Measurements from ENCODE around the gene C1QL2. TPM values are rescaled to one million over a fixed set of nuclear protein-coding genes. Genes with fewer than 3 reads are reported as not detected.

Gene C1QL2
- total and polyA plus RNA-seq, 4 donors: 0.03 to 0.31 TPM; not detected in 2

DNA sequence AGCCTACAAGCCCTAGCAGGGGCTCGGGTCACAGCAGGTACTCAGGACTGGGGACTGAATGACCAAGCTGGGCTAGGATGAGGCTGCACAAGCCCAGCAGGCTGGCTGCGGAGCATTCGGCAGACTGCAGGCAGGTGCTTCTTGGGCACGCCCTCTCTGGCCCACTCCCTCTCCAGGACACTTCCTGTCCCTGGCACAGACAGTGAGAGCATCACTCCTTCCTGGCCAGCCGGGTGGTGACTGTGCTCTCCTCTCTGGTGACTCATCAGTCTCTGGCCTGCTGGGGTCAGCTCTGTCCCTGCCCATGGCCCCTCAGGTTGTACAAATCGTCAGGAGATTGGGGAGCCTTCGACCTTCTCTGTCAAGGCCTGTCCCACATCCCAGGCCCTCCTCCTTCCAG, 22.5 kb downstream of the C1QL2 start:
- TF ChIP-seq, protein P1, sequence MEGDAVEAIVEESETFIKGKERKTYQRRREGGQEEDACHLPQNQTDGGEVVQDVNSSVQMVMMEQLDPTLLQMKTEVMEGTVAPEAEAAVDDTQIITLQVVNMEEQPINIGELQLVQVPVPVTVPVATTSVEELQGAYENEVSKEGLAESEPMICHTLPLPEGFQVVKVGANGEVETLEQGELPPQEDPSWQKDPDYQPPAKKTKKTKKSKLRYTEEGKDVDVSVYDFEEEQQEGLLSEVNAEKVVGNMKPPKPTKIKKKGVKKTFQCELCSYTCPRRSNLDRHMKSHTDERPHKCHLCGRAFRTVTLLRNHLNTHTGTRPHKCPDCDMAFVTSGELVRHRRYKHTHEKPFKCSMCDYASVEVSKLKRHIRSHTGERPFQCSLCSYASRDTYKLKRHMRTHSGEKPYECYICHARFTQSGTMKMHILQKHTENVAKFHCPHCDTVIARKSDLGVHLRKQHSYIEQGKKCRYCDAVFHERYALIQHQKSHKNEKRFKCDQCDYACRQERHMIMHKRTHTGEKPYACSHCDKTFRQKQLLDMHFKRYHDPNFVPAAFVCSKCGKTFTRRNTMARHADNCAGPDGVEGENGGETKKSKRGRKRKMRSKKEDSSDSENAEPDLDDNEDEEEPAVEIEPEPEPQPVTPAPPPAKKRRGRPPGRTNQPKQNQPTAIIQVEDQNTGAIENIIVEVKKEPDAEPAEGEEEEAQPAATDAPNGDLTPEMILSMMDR (IDR thresholded peaks at IDR 0.05; ENCODE audit: control extremely low read depth, extremely low read depth): no peak
- no peak overlapping the region for H3K4me3 ChIP-seq
- ATAC-seq (ENCODE audit: insufficient read depth, low FRiP score) (no peak), DNase-seq (no peak)
- no peaks in the 10 kb centered on the region for H3K4me1 ChIP-seq (ENCODE audit: control insufficient read depth in 5 of 5, insufficient read depth in 5 of 5, low read length in 5 of 5)
- WGBS, 2 donors: 60 to 63% methylated on average over 7 of the region's 7 CpGs
- H3K9me3 ChIP-seq (ENCODE audit: control insufficient read depth in 4 of 4, insufficient read depth in 3 of 4, low read length in 3 of 4): peaks cover 0 to 10% (median 0%) of the 10 kb centered on the region in 4 donors
- no peaks in the 10 kb centered on the region for H3K36me3 ChIP-seq (ENCODE audit: control insufficient read depth in 4 of 4, insufficient read depth in 4 of 4, low read length in 4 of 4)
- no peak overlapping the region for H3K27ac ChIP-seq (ENCODE audit: low read depth in 1 of 2, low read length in 1 of 2)
- H3K27me3 ChIP-seq (ENCODE audit: control insufficient read depth in 3 of 3, insufficient read depth in 3 of 3, low read length in 2 of 3): peaks cover 0 to 4% (median 4%) of the 10 kb centered on the region in 3 donors
- no peak overlapping the region for H3K9ac ChIP-seq (ENCODE audit: insufficient read depth in 1 of 2, low read length in 2 of 2)

DNA sequence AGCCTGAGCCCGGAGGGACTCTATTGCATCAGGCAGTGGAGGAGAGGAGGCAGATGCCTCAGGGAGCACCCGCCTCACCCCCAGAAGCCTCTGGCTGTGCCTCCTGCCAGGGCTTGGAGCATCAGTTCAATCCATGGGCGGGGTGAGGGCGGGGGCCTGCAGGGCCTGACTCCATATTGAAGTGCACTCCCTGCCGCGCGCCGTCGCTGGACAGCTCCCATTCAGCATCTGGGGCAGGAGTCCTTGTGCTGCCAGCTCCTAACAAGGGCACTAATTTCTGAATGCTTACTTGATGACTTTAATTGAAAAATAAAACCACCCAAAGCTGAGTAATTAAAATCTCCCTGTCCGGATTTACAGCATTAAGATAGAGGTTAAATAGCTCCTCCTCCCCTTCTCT, 23.8 kb downstream of the C1QL2 start:
- Histone ChIP-seq H3K4me3 (no peak overlapping the region), H3K9ac (ENCODE audit: insufficient read depth in 1 of 2, low read length in 2 of 2) (no peak overlapping the region), H3K36me3 (ENCODE audit: control insufficient read depth in 4 of 4, insufficient read depth in 4 of 4, low read length in 4 of 4) (no peaks in the 10 kb centered on the region), H3K27ac (ENCODE audit: low read depth in 1 of 2, low read length in 1 of 2) (no peak overlapping the region), H3K4me1 (ENCODE audit: control insufficient read depth in 5 of 5, insufficient read depth in 5 of 5, low read length in 5 of 5) (no peaks in the 10 kb centered on the region), H3K27me3 (ENCODE audit: control insufficient read depth in 3 of 3, insufficient read depth in 3 of 3, low read length in 2 of 3) (peaks cover 0 to 15% (median 0%) of the 10 kb centered on the region in 3 donors), H3K9me3 (ENCODE audit: control insufficient read depth in 4 of 4, insufficient read depth in 3 of 4, low read length in 3 of 4) (peaks cover 0 to 10% (median 0%) of the 10 kb centered on the region in 4 donors)
- DNase-seq: no peak
- TF ChIP-seq, protein P1 (IDR thresholded peaks at IDR 0.05; ENCODE audit: control extremely low read depth, extremely low read depth): no peak
- no peak for ATAC-seq (ENCODE audit: insufficient read depth, low FRiP score)
- 52 to 71% methylated on average over 10 of the region's 10 CpGs for WGBS, 2 donors

DNA sequence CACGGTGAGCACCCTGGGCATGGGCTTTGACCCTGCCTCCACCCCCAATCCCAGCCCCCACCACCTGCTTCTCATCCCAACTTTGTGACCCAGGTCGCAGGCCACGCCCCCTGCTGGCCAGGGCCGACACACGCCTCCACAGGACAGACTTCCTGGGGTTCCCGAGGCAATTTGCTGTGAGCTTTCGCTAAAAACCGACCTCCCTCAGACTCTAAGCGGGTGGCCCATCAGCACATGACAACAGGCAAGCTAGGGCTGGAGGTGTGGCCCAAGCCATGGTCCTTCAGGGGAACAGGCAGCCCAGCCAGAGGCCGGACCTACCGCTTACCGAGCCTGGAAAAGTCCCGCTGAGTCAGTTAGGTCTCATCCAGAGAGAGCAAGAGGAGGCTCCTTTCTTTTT, 31.9 kb downstream of the C1QL2 start:
- H3K36me3 ChIP-seq (ENCODE audit: control insufficient read depth in 4 of 4, insufficient read depth in 4 of 4, low read length in 4 of 4): no peaks in the 10 kb centered on the region
- no peak for DNase-seq
- H3K9me3 ChIP-seq (ENCODE audit: control insufficient read depth in 4 of 4, insufficient read depth in 3 of 4, low read length in 3 of 4): peaks cover 0 to 2% (median 0%) of the 10 kb centered on the region in 4 donors
- peaks cover 0 to 25% (median 6%) of the 10 kb centered on the region in 3 donors for H3K27me3 ChIP-seq (ENCODE audit: control insufficient read depth in 3 of 3, insufficient read depth in 3 of 3, low read length in 2 of 3)
- 11 to 13% methylated on average over 13 of the region's 13 CpGs for WGBS, 2 donors
- H3K9ac ChIP-seq (ENCODE audit: insufficient read depth in 1 of 2, low read length in 2 of 2): no peak overlapping the region
- no peak overlapping the region for H3K27ac ChIP-seq (ENCODE audit: low read depth in 1 of 2, low read length in 1 of 2)
- no peak overlapping the region for H3K4me3 ChIP-seq
- no peak for ATAC-seq (ENCODE audit: insufficient read depth, low FRiP score)
- no peaks in the 10 kb centered on the region for H3K4me1 ChIP-seq (ENCODE audit: control insufficient read depth in 5 of 5, insufficient read depth in 5 of 5, low read length in 5 of 5)
- TF ChIP-seq, protein P1 (IDR thresholded peaks at IDR 0.05; ENCODE audit: control extremely low read depth, extremely low read depth): no peak

DNA sequence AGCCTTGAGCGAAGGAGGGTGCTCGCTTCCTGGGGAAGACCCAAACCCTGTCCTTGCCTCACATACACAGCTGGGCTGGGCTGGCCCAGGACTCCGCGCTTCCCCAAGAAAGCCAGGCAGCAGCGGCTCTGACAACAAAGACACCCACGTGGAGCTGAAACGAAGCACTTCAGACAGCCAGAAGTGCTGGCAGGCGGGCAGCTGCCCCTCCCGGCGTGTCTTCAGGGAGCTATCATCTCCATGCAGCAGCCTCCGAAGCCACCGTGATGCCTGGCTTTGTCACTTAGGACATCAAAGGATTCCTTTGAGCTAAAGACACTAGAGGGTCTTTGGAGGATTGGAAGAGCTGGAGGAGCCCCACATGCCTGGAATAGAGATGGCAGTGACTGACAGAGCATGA, 35.2 kb downstream of the C1QL2 start:
- H3K9ac ChIP-seq (ENCODE audit: insufficient read depth in 1 of 2, low read length in 2 of 2): no peak overlapping the region
- 52 to 54% methylated on average over 12 of the region's 12 CpGs for WGBS, 2 donors
- DNase-seq (no peak), ATAC-seq (ENCODE audit: insufficient read depth, low FRiP score) (no peak)
- no peaks in the 10 kb centered on the region for H3K36me3 ChIP-seq (ENCODE audit: control insufficient read depth in 4 of 4, insufficient read depth in 4 of 4, low read length in 4 of 4)
- no peak overlapping the region for H3K27ac ChIP-seq (ENCODE audit: low read depth in 1 of 2, low read length in 1 of 2)
- peaks cover 0 to 23% (median 8%) of the 10 kb centered on the region in 3 donors for H3K27me3 ChIP-seq (ENCODE audit: control insufficient read depth in 3 of 3, insufficient read depth in 3 of 3, low read length in 2 of 3)
- H3K9me3 ChIP-seq (ENCODE audit: control insufficient read depth in 4 of 4, insufficient read depth in 3 of 4, low read length in 3 of 4): peaks cover 0 to 2% (median 0%) of the 10 kb centered on the region in 4 donors
- TF ChIP-seq, protein P1 (IDR thresholded peaks at IDR 0.05; ENCODE audit: control extremely low read depth, extremely low read depth): no peak
- H3K4me3 ChIP-seq: no peak overlapping the region
- H3K4me1 ChIP-seq (ENCODE audit: control insufficient read depth in 5 of 5, insufficient read depth in 5 of 5, low read length in 5 of 5): peaks cover 0 to 6% (median 0%) of the 10 kb centered on the region in 5 donors
